OCI-M1 (cell line): Measurements from ENCODE around the gene TBC1D22B.
A peak's percentile ranks its signal among the peaks of the same experiment; 100 is the strongest.
"Not testable (repeated sequence)": the region's sequence is repeated elsewhere in the genome, so short reads cannot be mapped to it uniquely, and the experiment has no call there.

Experiments used
- DNase-seq: peaks from one replicate; lab custom pipeline; 2025; lab: John Stamatoyannopoulos, UW

The TBC1D22B gene

DNA sequence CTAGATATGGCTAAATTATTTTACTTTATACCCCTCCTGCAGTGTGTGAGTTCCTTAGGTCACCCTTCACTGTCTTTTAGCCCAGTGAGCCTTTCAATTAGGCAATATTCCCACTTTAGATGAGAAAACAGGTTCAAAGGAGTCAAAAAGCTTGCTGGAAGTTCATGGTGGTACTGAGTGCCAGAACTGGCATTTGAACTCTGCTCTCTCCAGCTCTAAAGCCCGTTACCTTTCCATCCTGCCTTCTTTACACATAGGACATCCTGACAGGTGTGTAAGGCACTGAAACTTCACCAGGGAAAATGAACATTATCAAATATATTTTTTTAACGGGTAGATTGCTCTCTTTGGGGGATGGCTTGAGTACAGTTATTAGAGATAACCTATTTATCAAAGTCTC, 11.5 kb downstream of the TBC1D22B start:
- no peak for DNase-seq

GRCh38 chr6:37272834-37273566, 15.4 kb downstream of the TBC1D22B start:
- no peak for DNase-seq

DNA sequence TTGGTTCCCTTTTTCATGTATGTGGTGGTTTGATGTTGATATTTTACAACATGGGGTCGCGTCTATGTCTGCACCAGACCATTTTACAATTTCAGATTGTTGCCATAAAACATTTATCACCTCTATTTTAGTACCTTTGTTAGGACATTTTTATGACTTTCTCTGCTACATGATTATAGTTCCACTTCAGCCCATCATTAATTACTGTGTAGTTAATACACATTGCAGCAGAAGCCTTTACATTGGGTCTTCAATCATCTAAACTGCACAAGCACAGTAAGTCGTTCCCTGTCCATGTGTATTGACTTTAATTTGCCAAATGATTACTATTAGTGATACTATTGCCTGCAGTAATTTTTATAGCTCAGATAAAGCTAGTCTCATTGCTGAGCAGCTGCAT, 16.1 kb downstream of the TBC1D22B start:
- DNase-seq = no peak

DNA sequence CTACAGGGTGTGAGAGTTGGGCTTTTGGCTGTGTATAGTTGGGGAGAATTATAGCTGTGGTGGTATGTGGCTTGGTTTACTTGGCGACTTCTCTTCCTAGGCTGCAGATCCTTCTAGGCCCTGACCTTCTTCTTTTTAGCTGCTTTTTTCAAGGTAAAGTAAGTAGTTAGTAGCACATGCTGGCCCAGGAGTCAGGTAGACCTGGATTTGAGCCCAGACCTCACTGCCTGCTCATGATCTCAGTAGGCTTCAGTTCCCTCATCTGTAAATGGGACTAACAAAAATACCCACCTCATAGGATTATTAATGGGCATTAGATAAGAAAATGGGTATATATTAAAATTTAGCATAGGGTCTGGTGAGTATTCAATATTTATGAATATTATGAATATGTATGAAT, 17.8 kb downstream of the TBC1D22B start:
- DNase-seq = no peak

- DNase-seq = no peak
These were observed 19.4 kb downstream of the TBC1D22B start for GRCh38 chr6:37277001-37277409.

GRCh38 chr6:37279366-37280134, 22.0 kb downstream of the TBC1D22B start:
- DNase-seq = no peak

- no peak for DNase-seq
These were observed 22.8 kb downstream of the TBC1D22B start for GRCh38 chr6:37280162-37280887.

DNA sequence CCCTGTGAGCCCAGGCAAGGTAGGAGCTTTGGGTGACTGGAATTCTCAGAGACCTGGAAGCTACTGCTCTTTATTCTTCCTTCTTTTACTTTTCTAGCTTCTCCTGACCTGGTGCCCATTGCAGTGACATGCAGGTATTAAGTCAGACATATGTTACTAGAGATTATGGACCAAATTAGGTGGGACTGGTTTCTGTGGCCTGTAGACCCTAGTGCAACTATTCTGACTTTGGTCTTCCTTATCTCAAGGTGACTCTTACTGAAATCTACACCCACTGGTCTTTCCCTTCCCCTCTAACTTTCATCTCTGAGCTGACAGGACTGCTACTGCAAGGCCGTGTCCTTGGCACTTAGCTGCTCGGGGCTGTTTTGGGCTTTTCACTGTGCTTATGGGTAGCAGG, 24.8 kb downstream of the TBC1D22B start:
- no peak for DNase-seq

- DNase-seq = no peak
These were observed 25.7 kb downstream of the TBC1D22B start for GRCh38 chr6:37283268-37283667.

- DNase-seq = no peak
These were observed 26.1 kb downstream of the TBC1D22B start for GRCh38 chr6:37283671-37284151.

DNA sequence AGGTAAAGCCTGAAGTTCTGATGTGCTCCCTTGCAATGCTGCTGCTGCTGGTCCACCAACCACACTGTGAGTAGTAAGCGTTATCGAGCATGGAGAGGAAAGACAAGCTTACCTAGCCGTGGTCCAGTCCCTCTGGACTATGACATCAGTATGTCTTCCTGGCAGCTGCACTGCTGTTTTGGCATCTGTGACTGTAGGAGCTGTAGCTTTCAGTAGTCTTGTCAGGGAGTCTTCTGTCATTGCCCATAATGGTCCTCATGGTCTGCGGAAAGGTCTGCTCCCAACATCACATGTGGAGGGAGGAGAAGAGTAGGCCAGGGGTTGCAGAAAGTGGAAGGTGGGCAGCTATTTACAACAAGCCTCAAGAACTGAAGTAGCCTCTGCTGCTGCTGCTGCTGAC, 27.2 kb downstream of the TBC1D22B start:
- no peak for DNase-seq

GRCh38 chr6:37285861-37286311, 28.3 kb downstream of the TBC1D22B start:
- no peak for DNase-seq

DNA sequence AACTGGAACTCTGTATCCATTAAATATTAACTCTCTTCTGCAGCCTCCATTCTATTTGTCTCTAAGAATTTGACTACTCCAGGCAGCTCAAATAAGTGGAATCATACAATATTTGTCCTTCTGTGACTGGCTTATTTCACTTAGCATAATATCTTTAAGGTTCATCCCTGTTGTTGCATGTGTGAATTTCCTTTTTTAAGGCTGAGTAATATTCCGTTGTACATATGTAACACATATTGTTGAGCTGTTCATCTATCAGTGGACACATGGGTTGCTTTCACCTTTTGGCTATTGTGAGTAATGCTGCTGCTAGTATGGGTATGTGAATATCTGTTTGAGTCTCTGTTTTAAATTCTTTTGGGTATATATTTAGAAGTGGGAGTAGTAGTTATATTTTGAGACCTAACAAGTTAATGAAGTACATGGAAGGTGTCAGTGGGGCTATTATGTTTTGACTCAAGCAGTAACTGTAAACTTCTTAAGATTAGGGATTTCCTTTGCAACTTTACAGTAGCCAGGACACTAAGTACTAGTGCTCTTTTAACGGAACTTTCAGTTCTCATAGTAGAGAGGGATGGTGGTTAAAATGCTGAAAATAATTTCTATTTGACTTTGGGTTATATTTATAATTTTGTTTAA, 30.1 kb downstream of the TBC1D22B start:
- no peak for DNase-seq

- no peak for DNase-seq
These were observed 30.7 kb downstream of the TBC1D22B start for GRCh38 chr6:37288247-37288646.

- no peak for DNase-seq
These were observed 32.4 kb downstream of the TBC1D22B start for GRCh38 chr6:37289931-37290330.

- no peak for DNase-seq
These were observed 35.9 kb downstream of the TBC1D22B start for GRCh38 chr6:37293426-37293825.

GRCh38 chr6:37297637-37298036, 40.1 kb downstream of the TBC1D22B start:
- DNase-seq = not testable (repeated sequence)

DNA sequence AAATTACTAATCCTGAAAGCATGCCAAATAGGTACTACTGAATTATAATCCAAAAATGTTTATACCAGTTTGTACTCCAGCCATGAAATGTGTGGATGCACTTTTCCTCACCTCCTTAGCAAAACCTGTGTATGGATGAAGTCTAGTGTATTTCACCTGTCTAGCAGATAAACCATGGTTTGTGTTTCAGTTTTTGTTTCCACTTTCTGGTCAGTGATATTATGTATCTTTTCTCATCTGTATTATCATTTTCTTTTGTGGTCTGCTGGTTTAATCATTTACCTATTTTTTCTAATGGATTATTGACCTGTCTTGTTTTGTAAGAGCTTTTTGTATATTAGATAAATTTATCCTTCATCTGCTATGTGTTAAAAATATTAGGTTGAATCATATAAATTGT, 41.4 kb downstream of the TBC1D22B start:
- no peak for DNase-seq

- no peak for DNase-seq
These were observed 42.4 kb downstream of the TBC1D22B start for GRCh38 chr6:37299990-37300389.

- peak; percentile 98 for DNase-seq
These were observed 44.6 kb downstream of the TBC1D22B start for GRCh38 chr6:37302086-37302686.

DNA sequence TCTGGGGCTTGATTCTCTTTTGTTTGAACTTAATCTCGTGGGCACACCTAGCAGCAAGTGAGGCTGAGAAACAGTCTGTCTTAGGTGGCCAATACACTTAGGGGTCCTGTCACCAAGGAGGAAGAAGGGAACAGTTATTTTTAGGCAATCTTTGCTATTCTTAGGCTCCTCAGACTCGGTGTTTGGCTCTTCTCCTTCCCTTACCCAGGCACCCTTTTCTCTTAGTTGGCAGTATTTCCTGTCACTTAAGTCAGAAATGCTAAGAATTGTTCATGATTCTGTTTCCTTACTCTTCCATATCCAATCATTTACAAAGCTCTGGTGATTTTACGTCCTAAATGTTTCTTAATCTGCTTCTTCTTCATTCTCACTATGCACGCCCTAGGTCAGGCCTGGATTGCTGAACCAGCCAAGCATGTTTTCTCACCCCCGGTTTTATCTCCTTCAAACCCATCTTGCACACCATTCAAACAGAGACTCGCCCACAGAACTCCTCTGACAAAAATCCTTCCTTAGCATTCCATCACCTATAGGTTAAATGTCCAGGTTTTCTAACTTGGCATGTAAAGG, 45.6 kb downstream of the TBC1D22B start:
- DNase-seq = no peak
